Measurements from ENCODE around the gene C1orf35.

The C1orf35 gene

DNA sequence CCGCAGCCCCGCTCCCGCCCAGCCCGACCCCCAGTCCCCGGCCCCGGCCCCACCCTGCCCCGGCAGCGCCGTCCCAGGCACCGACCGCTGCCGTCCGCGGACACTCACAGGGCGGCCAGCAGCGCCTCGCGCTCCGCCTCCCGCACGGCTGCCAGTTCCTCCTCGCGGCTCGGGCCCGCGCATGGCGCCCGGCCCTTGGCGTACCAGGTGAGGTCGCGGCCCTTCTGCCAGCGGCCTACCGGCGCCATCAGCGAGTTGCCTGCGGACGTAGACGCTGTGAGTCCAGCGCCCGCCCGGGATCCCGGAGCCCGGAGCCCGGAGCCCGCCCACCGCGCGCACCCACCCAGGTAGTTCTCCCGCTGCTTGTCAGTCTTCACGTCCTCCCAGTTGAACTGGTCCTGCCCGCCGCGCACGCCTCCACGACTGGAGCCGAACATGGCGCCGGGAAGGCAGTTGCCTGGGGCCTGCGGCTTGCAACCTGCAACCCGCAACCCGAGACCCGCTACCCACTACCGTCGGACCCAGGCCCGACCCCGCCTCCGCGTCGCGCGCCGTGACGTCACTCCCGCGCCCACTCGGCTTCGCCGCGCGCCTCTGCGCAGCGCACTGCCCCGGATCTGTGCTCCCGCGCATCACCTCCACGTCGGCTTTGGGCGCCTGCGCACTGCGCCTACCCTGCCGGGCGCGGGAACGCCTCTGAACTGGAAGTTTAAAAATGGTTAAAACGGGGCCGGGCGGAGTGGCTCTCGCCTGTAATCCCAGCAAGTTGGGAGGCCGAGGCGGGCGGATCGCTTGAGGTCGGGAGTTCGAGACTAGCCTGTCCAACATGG is at the start of gene C1orf35:
Gene C1orf35, minus strand, starts transcription at position 535 of the 830 bp plus-strand sequence. Its CDS starts 98 bp downstream, at position 437.
- no peak for FAIRE-seq

DNA sequence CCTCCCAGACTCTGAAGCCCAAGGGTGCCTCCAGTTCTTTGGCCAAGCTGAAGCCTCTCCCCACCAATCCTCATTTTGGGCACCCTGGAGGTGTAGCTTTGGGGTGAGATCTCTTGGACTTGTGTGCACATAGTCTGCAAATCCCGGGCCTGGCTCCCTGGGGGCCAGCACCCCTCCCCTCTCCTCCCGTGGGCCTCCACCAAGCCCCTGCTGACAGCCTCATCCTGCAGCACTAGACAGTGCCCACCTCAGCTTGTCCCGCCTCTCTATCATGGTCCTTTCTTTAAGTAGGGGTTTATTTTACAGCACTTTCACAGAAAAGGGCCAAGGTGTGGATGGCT is 49.8 kb upstream of the C1orf35 start:
- FAIRE-seq, result no peak

DNA sequence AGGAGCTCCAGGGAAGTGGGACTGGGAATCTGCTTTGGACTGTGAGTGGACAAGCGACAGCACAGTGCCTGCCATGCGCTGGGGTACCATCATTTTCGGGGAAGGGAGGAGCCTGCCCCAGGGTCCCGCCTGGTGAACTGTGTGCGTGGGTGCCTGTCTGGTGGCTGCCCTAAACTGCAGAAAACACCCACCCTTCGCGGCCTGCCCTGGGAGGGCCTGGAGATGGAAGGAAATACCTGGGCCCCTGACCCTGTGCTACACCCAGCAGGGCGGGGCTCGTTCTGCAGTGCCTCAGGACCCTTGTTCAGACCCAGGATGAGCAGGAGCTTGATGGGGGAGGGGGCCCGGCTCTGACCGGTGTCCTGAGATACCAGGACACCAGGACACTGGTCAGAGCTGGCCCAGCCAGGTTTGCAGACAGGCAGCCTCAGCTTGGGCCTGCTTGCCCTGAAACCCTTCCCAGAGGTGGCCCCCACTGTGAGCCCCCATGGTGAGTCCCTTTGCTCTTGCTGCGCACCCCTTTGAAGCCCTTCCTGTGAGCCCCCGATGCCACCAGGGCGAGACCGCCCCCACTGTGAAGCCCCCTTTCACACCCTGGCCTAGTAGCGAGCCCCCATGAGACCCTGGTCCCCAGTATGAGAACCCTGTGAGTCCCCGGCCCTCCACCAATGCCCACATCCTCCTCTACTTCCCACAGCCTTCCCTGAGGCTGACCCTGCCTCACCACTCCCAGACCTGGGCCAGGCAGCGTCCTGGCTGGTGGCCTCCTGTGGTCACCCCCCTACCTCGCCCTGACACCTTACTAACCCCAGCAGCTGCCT is 49.2 kb upstream of the C1orf35 start:
- no peak for FAIRE-seq

DNA sequence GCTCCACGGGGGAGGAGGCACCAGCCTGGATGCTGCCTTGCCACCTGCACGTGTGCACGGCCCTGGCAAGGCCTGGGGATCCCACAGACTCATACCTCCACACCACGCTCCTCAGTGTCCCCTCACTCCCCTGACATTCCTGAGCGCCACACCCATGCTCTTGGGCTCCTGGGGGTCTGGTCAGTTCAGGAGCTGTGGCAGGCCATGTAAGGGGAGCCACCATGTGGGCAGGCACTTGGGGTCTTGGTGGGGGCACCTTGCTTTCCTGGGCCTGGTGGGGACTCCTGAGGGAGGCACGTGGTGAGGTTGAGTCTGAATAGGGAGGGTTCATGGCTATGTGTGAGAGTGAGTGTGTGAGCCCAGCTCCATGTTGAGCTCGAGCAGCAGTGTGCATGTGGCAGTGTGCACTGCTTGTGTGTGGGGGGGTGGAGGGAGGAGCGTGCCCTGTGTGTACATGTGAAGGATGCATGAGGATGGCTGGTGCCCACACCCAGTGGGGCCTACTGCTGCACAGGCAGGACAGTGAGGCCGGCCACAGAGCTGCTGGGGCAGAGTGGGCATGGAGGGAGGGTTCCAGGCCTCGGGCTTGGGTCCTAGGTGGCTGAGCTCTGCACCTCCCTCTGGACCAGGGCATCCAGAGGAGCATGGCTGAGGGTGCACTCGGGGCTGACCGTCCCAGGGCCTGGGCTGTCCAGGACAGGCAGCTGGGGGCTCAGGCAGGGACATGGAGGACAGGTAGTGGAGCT is 48.2 kb upstream of the C1orf35 start:
- no peak for FAIRE-seq

DNA sequence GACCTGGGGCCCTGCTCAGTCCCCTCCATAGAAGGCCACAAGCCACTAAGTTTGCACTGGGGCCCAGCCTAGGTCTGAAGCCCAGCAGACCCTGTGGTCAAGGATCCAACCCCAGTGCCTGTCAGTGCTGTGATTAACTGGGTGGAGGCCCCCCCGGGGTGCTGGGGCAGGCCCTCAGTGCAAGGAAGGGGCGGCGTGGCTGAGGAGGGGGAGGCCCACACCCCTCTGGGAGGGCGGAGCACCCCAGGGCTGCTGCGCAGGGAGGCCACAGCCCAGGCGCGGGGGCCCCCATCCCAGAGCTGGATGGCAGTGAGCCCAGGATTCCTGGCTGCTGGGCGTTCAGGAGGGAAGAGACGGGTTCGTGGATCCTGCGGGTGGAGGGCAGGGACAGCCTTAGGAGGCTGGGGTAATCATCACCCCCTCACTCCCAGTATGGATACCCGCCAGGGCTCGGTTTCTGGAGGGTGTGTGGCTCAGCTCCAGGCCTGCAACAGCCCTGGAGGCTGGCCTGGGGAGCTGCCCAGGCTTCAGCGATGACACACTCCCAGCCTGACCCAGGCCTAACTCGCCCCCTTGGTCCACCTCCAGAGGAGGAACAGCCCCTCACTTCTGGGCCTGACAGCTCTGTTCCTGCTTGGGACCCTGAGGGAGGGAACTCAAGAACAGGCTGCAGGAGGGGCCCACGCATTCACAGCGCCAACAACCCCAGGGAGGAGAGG is 47.5 kb upstream of the C1orf35 start:
- FAIRE-seq, result no peak

DNA sequence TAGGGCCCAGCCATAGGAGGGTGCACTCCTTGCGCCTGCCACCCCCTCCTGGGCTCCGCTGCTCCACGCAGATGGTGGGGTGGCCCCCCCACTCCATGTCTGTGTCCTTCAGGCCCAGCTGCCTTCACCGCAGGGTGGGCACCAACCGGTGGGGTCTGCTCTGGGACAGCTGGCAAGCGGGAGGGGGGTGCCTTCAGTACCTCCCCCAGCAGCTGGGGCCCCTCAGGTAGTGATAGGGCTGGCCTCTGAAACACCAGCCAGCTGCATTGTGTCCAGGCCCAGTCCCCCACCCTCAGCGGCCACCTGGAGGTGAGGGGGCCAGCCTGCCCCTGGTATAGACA is 47.0 kb upstream of the C1orf35 start:
- no peak for FAIRE-seq

DNA sequence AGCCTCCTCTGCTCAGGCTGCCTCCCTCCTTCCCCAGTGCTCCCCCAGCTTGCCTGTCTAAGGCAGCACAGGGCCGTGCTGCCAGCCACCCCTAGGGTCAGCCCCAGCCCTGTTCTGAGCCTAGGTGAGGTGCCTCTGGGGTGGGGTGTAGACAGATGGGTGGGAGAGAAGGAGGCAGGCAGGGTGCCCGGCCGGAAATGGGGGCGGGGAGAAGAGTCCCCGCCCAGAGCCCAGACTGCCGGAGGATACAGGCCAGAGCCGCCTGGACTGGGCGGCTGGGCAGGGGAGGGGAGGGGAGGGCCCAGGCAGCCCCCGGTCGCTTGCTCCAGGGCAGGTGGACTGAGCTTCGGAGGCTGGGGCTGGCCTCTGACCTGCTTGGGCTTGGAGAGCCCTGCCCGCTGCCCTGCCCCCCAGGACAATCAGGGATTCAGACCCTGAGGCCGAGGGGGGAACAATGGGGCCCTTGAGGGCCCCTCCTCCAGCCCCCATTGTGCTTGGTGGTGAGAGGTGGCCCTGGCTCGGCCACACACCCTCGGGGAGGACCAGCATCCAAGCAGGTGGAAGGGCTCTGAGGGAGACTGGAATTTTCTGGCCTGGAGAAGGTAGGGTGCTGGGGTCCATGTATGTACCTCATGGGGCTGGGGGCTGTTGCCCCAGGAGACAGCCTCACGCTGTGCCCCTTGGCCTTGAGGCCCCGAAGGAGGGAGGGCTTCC is 46.4 kb upstream of the C1orf35 start, which contains the start of gene GJC2:
Gene GJC2, plus strand, starts transcription at position 525 of the 714 bp plus-strand sequence. CDS start 7,829 bp downstream, outside the sequence.
- FAIRE-seq, result no peak

DNA sequence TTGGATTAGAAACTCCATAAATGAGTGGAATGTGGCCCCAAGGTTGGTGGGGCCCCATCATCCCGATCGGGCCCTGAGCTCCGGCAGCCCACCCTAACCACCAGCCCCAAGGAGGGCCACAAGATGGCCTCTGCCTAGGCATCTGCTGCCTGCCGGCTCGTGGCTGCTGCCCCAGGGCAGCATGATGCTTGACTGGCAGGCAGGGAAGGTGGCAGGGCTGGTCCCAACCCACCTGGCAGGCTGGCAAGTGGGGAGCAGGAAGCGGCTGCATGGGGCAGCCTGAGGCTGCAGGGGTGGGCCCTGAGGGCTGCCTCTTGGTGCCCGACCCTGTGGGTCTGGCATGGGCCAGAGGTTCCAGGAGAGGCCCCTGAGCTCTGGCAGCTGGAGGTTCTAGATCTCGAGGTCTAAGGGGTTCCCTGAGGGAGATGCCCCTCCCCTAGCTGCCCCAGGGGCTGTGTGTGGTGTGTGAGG is 45.8 kb upstream of the C1orf35 start:
- no peak for FAIRE-seq

DNA sequence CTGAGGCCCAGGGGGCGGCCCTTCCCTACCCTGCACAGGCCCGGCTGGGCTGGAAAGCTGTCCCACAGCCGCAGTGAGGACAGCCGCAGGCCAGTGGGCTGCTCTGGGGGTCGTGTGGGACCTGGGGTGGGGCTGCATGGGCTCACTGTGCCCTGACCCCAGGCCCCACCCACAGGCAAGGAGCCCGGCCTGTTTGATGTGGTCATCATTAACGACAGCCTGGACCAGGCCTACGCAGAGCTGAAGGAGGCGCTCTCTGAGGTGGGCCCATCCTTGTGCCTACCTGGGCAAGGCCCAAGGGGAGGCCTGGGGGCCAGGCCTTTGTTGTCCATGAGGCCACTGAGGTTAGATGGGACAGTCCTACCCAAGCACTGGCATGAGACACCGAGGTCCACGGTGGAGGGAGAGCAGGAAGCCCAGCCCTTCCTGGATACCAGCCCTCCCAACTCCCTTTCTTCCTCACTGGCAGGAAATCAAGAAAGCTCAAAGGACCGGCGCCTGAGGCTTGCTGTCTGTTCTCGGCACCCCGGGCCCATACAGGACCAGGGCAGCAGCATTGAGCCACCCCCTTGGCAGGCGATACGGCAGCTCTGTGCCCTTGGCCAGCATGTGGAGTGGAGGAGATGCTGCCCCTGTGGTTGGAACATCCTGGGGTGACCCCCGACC is 45.2 kb upstream of the C1orf35 start:
- no peak for FAIRE-seq

DNA sequence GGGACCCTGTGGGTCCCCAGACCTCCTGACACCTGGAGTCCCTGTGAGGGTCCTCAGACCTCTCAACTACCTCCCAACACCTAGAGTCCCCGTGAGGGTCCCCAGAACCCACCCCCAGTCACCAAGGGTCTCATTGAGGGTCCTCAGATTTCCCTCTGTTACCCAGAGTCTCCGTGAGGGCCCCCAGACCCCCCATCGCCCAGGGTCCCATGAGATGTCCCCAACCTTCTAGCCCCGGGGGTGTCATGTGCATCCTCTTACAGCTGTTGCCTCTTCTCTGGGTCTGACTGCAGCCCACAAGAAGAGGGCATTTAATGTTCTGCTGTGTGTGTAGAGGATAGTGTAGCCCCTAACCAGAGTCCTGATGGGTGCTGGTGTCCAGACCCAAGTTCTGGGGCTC is 44.6 kb upstream of the C1orf35 start:
- no peak for FAIRE-seq

DNA sequence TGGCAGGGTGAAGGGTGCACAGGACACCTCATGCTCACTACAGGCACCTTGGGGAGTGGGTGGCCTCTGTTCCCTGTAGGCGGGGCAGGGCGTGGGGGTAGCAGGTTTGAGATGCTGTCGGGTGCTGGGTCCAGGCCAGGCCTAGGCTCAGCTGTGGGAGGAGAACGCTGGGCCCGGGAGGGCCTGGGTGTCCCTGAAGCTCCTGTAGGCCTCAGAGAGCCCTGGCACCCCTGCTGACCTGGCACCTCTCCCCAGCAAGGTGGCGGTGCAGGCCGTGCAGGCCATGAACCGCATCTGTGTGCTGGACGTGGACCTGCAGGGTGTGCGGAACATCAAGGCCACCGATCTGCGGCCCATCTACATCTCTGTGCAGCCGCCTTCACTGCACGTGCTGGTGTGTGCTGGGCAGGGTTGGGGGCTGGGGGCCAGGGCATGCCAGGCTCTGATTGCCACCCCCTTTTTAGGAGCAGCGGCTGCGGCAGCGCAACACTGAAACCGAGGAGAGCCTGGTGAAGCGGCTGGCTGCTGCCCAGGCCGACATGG is 44.1 kb upstream of the C1orf35 start:
- no peak for FAIRE-seq

DNA sequence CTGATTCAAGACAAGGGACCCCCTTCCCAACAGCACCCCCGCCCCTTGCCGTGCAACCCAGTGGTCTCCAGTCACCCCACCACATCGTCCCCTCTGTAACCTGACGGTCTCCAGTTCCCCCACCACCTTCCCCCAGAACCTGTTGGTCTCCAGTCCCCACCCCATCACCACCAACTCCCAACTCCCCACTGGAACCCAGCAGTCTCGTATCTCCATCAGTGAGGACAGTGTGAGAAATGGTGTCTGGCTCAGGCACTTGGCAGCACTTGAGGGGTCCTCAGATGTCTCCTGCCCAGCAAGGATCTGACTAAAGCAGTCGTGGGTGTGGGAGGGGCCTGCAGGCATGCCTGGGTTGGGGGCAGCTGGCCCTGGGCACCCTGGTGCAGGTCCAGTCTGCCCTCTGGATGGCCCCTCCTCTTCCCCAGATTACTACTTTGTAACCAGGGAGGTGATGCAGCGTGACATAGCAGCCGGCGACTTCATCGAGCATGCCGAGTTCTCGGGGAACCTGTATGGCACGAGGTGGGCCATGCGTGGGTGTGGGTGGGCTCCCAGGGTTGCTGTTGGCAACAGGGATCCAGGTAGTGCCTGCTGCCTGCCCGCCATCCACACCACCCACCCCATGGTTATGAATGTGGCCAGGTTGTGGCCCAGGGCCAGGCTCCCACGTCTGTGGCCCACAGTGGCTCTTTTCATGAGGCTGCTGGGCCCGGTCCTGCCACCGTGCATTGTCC is 43.5 kb upstream of the C1orf35 start:
- FAIRE-seq, result no peak

DNA sequence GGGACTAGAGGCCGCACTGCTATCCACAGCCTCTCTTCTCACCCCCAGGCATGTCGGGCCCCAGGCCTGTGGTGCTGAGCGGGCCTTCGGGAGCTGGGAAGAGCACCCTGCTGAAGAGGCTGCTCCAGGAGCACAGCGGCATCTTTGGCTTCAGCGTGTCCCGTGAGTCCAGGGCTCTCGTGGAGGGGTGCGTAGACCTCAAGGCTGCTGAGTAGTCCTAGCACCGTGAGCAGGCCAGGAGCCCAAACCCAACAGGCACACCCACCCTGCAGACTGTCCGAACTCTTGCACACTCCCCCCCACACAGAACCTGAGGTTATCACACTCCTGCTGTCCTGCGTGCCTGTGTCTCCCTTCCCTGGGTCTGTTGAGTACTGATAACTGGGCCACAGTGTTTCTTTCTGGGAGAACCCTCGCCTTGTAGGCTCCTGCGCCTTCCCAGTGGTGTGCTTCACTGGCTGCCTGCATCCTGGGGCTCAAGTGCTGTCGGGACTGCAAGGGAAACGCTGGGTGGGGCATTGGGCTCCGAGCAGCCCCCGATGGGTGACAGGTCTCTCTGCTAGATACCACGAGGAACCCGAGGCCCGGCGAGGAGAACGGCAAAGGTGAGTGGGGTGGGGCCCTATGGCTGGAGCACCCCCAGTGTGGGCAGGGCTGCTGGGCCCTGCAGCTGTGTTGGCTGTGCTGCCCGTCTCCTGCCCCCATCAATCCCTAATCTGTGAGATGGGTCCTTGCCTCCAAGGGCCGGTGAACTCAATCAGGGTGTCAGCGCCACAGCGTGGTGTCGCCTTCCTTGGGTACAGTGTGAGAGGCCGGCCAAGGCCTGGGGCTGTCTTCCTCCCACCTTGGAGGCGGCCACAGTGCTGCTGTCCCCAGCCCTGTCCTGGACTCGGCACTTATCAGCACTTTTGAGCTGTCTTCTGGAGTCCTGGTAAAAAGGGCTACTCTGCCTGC is 42.6 kb upstream of the C1orf35 start:
- no peak for FAIRE-seq

DNA sequence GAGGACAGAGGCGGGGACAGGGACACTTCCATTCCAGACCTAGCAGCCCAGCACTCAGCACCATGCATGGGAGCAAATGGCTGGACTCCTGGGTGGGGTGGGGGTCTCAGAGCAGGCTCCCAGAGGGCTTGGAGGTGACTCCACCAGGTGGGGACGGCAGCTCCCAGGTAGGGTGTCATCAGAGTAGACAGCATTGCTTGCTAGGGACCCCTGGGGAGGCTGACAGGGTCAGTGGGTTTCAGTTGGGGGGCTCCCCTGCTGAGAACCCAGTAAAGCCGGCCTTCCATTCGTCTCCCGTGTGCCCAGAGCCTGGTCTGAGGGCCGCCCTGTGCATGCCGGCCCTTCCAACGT is 41.8 kb upstream of the C1orf35 start:
- no peak for FAIRE-seq

DNA sequence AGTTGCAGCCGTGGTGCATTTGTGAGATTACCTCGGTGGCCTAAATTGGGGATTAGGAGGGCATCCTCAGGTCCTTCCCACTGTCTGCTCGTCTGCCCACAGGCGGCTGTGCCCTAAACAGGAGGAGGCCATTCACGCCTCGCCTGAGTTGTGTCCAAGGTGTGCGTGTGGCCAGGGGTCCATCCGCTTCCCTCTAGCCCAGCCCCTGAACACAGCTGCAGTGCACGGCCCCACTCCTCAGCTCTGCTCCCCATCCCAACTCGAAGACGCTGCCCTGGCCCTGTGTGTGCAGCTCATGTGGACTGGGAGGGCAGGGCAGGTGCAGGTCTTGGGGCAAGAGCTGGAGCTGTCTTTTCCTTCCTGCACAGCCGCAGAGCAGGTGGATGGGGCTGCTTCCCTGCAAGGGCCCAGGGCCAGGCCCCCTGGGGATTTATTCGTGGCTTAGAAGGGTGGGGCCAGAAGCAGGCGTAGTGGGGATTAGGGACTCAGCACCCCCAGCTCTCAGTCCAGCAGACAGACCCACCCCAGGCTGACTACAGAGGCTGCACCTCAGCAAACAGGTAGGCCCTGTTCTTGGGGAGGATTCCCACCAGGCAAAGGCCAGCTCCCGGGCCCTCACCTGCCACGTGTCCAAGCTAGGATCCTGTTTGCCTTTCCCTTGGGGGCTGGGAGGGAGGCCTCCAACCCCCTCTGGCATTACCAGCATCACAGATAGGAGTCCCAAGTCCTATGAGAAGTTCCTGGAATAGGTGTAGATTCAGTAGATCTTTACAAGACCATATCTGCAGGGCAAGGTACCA is 41.3 kb upstream of the C1orf35 start:
- FAIRE-seq, result no peak

DNA sequence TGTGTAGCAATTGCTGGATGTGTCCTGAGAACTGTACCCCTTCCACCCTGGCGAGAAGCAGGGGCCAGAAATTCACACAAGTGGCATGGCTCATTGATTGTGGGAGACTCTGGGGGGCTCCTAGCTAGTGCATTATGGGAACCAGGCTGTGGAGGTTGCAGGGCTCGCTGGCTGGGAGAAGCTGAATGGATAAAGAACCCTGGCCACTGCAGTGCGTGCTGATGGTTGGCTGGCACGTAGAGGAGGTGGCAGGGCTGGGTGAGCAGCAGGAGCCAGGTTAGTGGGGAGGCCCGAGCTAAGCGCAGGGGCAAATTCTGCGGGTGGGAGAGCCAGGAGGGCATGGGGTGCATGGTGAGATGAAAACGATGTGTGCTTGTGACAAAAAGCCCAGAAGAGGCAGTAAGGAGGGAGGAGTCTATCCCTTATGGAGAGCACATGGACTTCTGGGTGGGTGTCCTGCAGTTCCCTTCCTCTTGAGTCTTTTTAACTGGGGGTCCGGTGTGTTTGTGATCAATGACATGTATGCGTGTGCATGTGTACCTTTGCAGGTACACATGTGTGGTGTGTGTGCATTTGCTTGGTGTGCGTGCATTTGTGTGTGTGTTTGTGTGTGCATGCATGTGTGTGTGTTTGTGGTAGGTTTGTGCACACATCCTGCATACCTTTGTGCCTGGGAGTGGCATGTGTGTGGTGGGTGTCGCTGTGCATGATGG is 40.5 kb upstream of the C1orf35 start:
- no peak for FAIRE-seq

DNA sequence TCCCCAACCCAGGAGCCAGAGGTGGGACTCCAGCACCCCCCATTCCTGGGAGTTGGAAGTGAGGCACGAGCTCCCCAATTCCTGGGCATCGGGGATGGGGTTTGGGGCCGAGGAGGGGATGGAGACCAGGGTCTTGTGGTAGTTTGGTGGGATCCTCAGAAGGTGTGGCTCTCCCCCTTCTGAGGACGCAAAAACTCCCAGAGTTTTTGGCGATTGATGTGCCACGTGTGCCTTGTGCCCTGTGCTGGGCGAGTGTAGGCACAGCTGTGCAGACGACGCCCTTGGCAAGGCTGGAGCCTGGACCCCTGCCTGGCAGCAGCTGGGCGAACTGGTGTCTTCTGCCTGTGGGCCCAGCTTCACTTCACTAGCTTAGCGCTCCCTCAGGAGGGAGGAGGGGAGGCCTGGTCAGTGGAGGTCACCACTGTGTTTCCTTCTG is 39.6 kb upstream of the C1orf35 start:
- no peak for FAIRE-seq
